ENCODE results near the gene SEC23A. TPM values are rescaled to one million over a fixed set of nuclear protein-coding genes. Genes with fewer than 3 reads are reported as not detected.
A peak's percentile ranks its signal among the peaks of the same experiment; 100 is the strongest.

SEC23A gene
- total and polyA plus RNA-seq, 2 of the 8 experiments (the other 6 are each of a cell fraction or from before 2014, with no cell fraction given) = 30.9 to 58.2 TPM

GRCh38 chr14:39107591-39107996 lies 4.6 kb upstream of the SEC23A start:
- Histone ChIP-seq H3K4ac (replicated peaks; ENCODE audit: insufficient read length, low read depth, low read length) (no peak overlapping the region), H2AK5ac (ENCODE audit: low read depth, low read length) (no peak overlapping the region), H4K91ac (replicated peaks; ENCODE audit: insufficient read length, low read length) (no peak overlapping the region), H3K23ac (ENCODE audit: insufficient read length) (no peak overlapping the region), H4K8ac (ENCODE audit: extremely low read depth, insufficient read depth, low read length) (no peak overlapping the region), H3K79me1 (ENCODE audit: low read depth, low read length) (no peaks in the 10 kb centered on the region), H2BK15ac (ENCODE audit: low read length) (no peak overlapping the region), H3K14ac (ENCODE audit: insufficient read length) (no peak overlapping the region), H3K9ac (replicated peaks in 1 of 4; ENCODE audit: extremely low read depth in 1 of 4, low read depth in 3 of 4, low read length in 3 of 4) (no peak overlapping the region), H3K27me3 (replicated peaks in 1 of 4; ENCODE audit: control insufficient read depth in 3 of 4, extremely low read depth in 1 of 4, insufficient read depth in 3 of 4, low read length in 3 of 4) (no peaks in the 10 kb centered on the region), H3K23me2 (ENCODE audit: low read depth, low read length) (no peaks in the 10 kb centered on the region; the same call in 1 of the 2 replicates), H3K27ac (ENCODE audit: low read depth, low read length) (no peak overlapping the region), H3K18ac (ENCODE audit: extremely low read depth, low read length) (no peak overlapping the region), H2BK120ac (replicated peaks; ENCODE audit: low read depth, low read length) (no peak overlapping the region), H3K9me3 (ENCODE audit: insufficient read depth in 2 of 2, low read depth in 1 of 2, low read length in 1 of 2) (no peaks in the 10 kb centered on the region), H3K4me1 (replicated peaks in 1 of 4; ENCODE audit: control insufficient read depth in 3 of 4, insufficient read depth in 4 of 4, low read length in 3 of 4) (peaks cover 0 to 3% (median 1%) of the 10 kb centered on the region in 4 experiments; a peak in 3 of 7 replicates), H2BK20ac (ENCODE audit: low read length) (no peak overlapping the region), H4K5ac (ENCODE audit: insufficient read length, low read depth, low read length) (no peak overlapping the region), H2AFZ (ENCODE audit: low read length) (no peak overlapping the region), H3K79me2 (ENCODE audit: control insufficient read depth in 1 of 2, insufficient read depth in 2 of 2, low read length in 2 of 2) (peaks cover 0 to under 1% of the 10 kb centered on the region in 2 experiments; a peak in 1 of 4 replicates), H3K56ac (replicated peaks; ENCODE audit: insufficient read length, low read depth, low read length) (no peak overlapping the region), H3K36me3 (ENCODE audit: control insufficient read depth in 2 of 4, insufficient read depth in 4 of 4, low read length in 3 of 4) (no peaks in the 10 kb centered on the region), H2BK12ac (ENCODE audit: low read depth, low read length) (no peak overlapping the region), H3K4me2 (ENCODE audit: insufficient read depth in 1 of 2, low read depth in 2 of 2, low read length in 2 of 2) (no peak overlapping the region), H4K20me1 (replicated peaks in 1 of 2; ENCODE audit: control insufficient read depth in 1 of 2, insufficient read depth in 2 of 2, low read length in 2 of 2) (no peaks in the 10 kb centered on the region), H2BK5ac (ENCODE audit: low read depth, low read length) (no peak overlapping the region), H3K4me3 (ENCODE audit: extremely low read depth in 1 of 4, insufficient read depth in 2 of 4, low read depth in 3 of 4, low read length in 4 of 4) (no peak overlapping the region)
- ChIA-PET CTCF (ENCODE audit: partially characterized antibody) (interaction anchor here (0.6 to 1.8 kb wide), 5 partner anchors 8 to 259 kb away, joined by 3 to 4 read pairs (median 4); no protein-coding TSS in a partner anchor), POLR2A (ENCODE audit: partially characterized antibody) (interaction anchor here (1.4 kb wide), 1 partner anchor 70 kb away, joined by 5 read pairs; no protein-coding TSS in a partner anchor)
- TF ChIP-seq CTCF (IDR thresholded peaks at IDR 0.05; ENCODE audit: control extremely low read depth in 1 of 3, insufficient read depth in 1 of 3, low read depth in 1 of 3, low read length in 3 of 3) = peak in 2 of 3 experiments; percentile 15 to 51; a peak in 2 of 4 replicates
- peak; percentile 43 to 45 for TF ChIP-seq RAD21 (IDR thresholded peaks at IDR 0.05 in 1 of 2, conservative IDR thresholded peaks at IDR 0.05 in 1 of 2; ENCODE audit: low read depth in 2 of 2, low read length in 2 of 2)
- TF ChIP-seq KDM1A (IDR thresholded peaks at IDR 0.05; ENCODE audit: borderline replicate concordance, low read length) = no peak
- DNase-seq (ENCODE audit: low read depth in 1 of 2, low spot score in 2 of 2) (no peak), FAIRE-seq (no peak)
- 85% methylated on average over 2 of the region's 2 CpGs; no CpG with 5 or more reads in 1 of the 2 experiments for WGBS, 2 experiments (ENCODE audit: extremely low coverage in 1 of 2, insufficient coverage in 1 of 2, insufficient read length in 1 of 2, insufficient replicate concordance in 2 of 2, low coverage in 1 of 2, low lambda C conversion rate in 2 of 2, missing lambda C conversion rate in 1 of 2)

Measured in H1 (cell line).